GM19463 (cell line): ENCODE data around the gene PCDHGA9.
"Not testable (repeated sequence)": the region's sequence is repeated elsewhere in the genome, so short reads cannot be mapped to it uniquely, and the experiment has no call there.

Source experiments
- ATAC-seq: cut with Tn5 transposase; IDR thresholded peaks from one replicate; pipeline ENCODE4 v1.9.1; 2021; ENCODE audit warnings: mild to moderate bottlenecking, moderate library complexity; ENCODE audit not compliant: unreplicated experiment

The PCDHGA9 gene

GRCh38 chr5:141402553-141403243 lies at the start of gene PCDHGA9:
PCDHGA9 (plus strand) TSS chr5:141402778; CDS start chr5:141402953, 175 bp downstream.
- ATAC-seq: no peak

GRCh38 chr5:141354900-141355469 lies 47.6 kb upstream of the PCDHGA9 start, which contains the start of gene PCDHGA4:
PCDHGA4 (plus strand) TSS chr5:141355021; CDS start chr5:141355108, 87 bp downstream.
- no peak for ATAC-seq

GRCh38 chr5:141355641-141356040 lies 46.9 kb upstream of the PCDHGA9 start:
- no peak for ATAC-seq

DNA sequence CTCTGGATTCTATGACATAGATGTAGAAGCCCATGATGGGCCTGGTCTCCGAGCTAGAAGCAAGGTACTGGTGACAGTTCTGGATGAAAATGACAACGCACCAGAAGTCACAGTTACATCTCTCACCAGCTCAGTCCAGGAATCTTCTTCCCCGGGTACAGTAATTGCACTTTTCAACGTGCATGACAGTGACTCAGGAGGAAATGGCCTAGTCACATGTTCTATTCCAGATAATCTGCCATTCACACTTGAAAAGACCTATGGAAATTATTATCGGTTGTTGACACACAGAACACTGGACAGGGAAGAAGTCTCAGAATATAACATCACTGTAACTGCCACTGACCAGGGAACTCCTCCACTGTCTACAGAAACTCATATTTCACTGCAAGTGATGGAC lies 46.4 kb upstream of the PCDHGA9 start:
- ATAC-seq: no peak

DNA sequence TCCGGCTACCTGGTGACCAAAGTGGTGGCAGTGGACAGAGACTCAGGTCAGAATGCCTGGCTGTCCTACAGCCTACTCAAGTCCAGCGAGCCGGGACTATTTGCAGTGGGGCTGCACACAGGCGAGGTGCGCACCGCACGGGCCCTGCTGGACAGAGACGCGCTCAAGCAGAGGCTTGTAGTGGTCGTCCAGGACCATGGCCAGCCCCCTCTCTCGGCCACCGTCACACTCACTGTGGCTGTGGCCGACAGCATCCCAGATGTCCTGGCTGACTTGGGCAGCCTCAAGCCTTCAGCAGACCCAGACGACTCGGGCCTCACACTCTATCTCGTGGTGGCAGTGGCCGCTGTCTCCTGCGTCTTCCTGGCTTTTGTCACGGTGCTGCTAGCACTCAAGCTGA lies 45.6 kb upstream of the PCDHGA9 start:
- ATAC-seq: no peak

- ATAC-seq: no peak
Measured at GRCh38 chr5:141359790-141360426, 42.7 kb upstream of the PCDHGA9 start, which contains the start of gene PCDHGB2. PCDHGB2 (plus strand) TSS chr5:141359994; CDS start chr5:141360136, 142 bp downstream.

GRCh38 chr5:141360685-141361084 lies 41.9 kb upstream of the PCDHGA9 start:
- no peak for ATAC-seq

DNA sequence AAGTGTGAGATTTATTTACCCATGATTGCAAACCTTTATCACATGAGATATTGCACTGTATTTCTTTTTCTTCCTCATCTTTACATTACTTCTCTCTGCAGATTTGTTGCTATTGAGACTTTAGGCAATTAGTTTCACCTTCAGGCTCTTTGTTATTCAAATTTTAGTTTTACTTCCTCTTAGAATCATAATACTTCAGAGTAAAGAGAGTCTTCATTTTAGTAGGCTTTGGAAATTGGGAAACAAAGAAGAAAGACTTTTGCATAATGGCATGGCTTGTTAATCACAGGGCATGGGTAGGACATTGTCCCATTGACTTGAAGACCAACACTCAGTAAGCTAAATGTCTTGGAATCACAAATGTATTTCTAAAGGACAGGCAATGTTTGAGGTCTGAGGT lies 39.9 kb upstream of the PCDHGA9 start:
- no peak for ATAC-seq

GRCh38 chr5:141363952-141364660 lies 38.5 kb upstream of the PCDHGA9 start, which contains the start of gene PCDHGA5:
PCDHGA5 (plus strand) TSS chr5:141364162; CDS start chr5:141364331, 169 bp downstream.
- ATAC-seq: no peak

DNA sequence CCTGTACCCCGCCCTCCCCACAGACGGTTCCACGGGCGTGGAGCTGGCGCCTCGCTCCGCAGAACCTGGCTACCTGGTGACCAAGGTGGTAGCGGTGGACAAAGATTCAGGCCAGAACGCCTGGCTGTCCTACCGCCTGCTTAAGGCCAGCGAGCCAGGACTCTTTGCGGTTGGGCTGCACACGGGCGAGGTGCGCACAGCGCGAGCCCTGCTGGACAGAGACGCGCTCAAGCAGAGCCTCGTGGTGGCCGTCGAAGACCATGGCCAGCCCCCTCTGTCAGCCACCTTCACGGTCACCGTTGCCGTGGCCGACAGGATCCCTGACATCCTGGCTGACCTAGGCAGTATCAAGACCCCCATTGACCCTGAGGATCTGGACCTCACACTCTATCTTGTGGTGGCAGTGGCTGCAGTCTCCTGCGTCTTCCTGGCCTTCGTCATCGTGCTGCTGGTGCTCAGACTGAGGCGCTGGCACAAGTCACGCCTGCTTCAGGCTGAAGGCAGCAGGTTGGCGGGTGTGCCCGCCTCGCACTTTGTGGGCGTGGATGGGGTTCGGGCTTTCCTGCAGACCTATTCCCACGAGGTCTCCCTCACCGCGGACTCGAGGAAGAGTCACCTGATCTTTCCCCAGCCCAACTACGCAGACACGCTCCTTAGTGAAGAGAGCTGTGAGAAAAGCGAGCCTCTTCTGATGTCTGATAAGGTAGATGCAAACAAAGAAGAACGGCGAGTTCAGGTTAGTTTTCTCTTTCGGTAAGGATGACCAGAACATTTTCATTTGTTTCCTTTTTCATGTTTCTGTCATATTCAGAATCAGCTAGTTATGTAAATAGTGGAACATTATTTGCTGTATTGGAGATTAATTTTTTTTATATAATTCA lies 36.3 kb upstream of the PCDHGA9 start:
- no peak for ATAC-seq

DNA sequence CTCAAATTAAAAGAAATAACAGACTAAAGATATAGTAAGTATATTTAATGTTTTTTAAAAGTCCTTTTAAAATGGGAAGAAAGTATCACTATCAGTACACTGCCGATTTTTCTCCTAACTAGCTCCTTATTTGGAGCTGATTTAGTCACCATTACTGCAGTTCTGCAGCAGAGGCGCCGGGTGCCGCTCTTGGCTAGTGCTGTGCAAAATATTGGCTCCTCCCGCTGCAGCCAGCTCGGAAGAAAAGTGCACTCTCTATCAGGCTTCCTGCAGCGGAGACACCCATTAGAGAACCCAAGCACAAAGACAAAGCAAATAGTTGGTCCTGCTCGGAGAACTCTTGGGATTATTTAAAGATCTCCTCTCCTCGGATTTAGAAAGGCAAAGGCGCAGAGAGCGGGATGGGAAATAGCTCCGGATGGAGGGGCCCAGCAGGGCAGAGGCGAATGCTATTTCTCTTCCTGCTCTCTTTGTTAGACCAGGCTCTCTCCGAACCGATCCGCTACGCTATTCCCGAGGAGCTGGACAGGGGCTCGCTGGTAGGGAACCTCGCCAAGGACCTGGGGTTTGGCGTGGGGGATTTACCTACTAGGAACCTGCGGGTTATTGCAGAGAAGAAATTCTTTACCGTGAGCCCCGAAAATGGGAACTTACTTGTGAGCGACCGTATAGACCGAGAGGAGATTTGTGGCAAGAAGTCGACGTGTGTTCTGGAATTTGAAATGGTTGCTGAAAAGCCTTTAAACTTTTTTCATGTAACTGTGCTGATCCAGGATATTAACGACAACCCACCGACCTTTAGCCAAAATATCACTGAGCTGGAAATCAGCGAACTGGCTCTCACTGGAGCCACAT lies 32.4 kb upstream of the PCDHGA9 start, which contains the start of gene PCDHGB3:
Gene PCDHGB3 (plus strand): TSS at position 249 of the 855 bp plus-strand sequence. CDS start 153 bp downstream, at position 402.
- ATAC-seq: peak; percentile 97

DNA sequence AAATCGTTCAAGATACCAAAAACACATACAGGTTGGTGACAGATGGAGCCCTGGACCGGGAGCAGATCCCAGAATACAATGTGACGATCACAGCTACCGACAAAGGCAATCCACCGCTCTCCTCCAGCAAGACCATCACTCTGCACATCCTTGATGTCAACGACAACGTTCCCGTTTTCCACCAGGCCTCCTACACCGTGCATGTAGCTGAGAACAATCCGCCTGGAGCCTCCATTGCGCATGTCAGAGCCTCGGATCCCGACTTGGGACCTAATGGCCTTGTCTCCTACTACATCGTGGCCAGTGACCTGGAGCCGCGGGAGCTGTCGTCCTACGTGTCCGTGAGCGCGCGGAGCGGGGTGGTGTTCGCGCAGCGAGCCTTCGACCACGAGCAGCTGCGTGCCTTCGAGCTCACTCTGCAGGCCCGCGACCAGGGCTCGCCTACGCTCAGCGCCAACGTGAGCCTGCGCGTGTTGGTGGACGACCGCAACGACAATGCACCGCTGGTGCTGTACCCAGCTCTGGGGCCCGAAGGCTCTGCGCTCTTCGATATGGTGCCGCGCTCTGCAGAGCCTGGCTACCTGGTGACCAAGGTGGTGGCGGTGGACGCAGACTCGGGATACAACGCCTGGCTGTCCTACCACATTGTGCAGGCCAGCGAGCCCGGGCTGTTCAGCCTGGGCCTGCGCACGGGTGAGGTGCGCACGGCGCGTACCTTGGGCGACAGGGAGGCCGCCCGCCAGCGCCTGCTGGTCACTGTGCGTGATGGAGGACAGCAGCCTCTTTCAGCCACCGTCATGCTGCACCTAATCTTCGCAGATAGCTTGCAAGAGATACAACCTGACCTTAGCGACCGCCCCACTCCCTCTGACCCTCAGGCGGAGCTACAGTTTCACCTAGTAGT lies 30.8 kb upstream of the PCDHGA9 start:
- no peak for ATAC-seq

- ATAC-seq: no peak
Measured at GRCh38 chr5:141373673-141374317, 28.8 kb upstream of the PCDHGA9 start, which contains the start of gene PCDHGA6. PCDHGA6 (plus strand) TSS chr5:141373891; CDS start chr5:141374084, 193 bp downstream.

GRCh38 chr5:141374627-141375026 lies 28.0 kb upstream of the PCDHGA9 start:
- no peak for ATAC-seq

DNA sequence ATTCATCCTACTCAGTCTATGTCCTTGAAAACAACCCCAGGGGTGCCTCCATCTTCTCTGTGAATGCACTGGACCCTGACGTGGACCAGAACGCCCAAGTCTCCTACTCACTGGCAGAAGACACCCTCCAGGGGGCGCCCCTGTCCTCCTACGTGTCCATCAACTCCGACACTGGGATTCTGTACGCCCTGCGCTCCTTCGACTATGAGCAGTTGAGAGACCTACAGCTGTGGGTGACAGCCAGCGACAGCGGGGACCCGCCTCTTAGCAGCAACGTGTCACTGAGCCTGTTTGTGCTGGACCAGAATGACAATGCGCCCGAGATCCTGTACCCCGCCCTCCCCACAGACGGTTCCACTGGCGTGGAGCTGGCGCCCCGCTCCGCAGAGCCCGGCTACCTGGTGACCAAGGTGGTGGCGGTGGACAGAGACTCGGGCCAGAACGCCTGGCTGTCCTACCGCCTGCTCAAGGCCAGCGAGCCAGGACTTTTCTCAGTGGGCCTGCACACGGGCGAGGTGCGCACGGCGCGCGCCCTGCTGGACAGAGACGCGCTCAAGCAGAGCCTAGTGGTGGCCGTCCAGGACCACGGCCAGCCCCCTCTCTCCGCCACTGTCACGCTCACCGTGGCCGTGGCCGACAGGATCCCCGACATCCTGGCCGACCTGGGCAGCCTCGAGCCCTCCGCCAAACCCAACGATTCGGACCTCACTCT lies 27.0 kb upstream of the PCDHGA9 start:
- ATAC-seq: not testable (repeated sequence)

- ATAC-seq: no peak
Measured at GRCh38 chr5:141382469-141383294, 19.9 kb upstream of the PCDHGA9 start, which contains the start of gene PCDHGA7. PCDHGA7 (plus strand) TSS chr5:141382742; CDS start chr5:141382900, 158 bp downstream.
